ENCODE data around the gene IL1R1. TPM values are rescaled to one million over a fixed set of nuclear protein-coding genes. Genes with fewer than 3 reads are reported as not detected.

Gene IL1R1
- total RNA-seq, 1 experiment from 2014 or later: 0.39 TPM

DNA sequence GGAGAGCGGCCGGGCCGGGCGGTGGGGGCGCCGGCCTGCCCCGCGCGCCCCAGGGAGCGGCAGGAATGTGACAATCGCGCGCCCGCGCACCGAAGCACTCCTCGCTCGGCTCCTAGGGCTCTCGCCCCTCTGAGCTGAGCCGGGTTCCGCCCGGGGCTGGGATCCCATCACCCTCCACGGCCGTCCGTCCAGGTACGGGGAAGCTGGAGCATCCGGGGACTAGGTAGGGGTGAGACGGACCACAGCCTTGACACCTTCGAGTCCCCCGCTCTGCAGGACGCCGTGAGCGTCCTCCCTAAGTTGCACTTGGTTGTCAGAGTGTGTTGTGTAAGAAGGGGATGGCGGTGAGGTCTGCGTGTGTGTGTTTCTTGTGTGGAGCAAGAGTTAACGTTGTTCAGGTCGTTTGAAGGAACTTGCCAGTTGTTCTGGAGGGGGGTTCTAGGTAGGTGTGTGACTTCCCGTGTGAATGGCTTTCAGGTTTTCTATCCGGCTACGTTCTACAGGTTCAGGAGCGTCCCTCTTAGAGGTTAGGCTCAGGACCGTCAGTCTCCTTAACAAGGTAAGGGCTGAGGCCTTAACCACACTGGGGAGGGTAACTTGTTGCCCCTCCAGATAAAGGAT, 393 bp downstream of the IL1R1 start:
- DNase-seq: peak; percentile 52
- Histone ChIP-seq H3K4me2 (ENCODE audit: insufficient read depth, insufficient read length, low read length) (peak overlapping the region; percentile 40), H3K27ac (ENCODE audit: insufficient read length, low read depth, low read length) (no peak overlapping the region), H4K91ac (ENCODE audit: insufficient read length, low read depth, low read length) (no peak overlapping the region), H4K8ac (replicated peaks; ENCODE audit: insufficient read length, low read depth, low read length) (no peak overlapping the region), H2BK120ac (ENCODE audit: low read depth, low read length, poor library complexity, severe bottlenecking) (no peak overlapping the region), H4K20me1 (ENCODE audit: control insufficient read depth, insufficient read depth, insufficient read length) (no peaks in the 10 kb centered on the region), H2BK5ac (ENCODE audit: insufficient read length, low read length) (no peak overlapping the region), H3K9ac (ENCODE audit: extremely low read depth, insufficient read length, low read length) (no peak overlapping the region), H2BK12ac (ENCODE audit: insufficient read length, low read depth, low read length) (no peak overlapping the region), H2BK15ac (ENCODE audit: low read depth, low read length) (no peak overlapping the region), H2AK5ac (ENCODE audit: insufficient read length, low read length) (no peak overlapping the region), H2BK20ac (ENCODE audit: low read depth, low read length, poor library complexity, severe bottlenecking) (no peak overlapping the region), H2AFZ (ENCODE audit: low read length) (no peak overlapping the region), H3K9me3 (ENCODE audit: control insufficient read depth, low read depth, low read length) (no peaks in the 10 kb centered on the region), H3K23ac (ENCODE audit: insufficient read length, low read depth, low read length) (no peak overlapping the region), H3K18ac (ENCODE audit: insufficient read length, low read depth, low read length) (no peak overlapping the region), H3T11ph (ENCODE audit: low read length) (no peak overlapping the region), H3K27me3 (ENCODE audit: insufficient read depth, low read length) (peaks cover 6% of the 10 kb centered on the region; the same call in 1 of the 2 replicates), H3K23me2 (ENCODE audit: insufficient read length, low read depth, low read length, poor library complexity, severe bottlenecking) (peaks cover 3% of the 10 kb centered on the region), H3K79me2 (ENCODE audit: insufficient read depth, low read length) (no peaks in the 10 kb centered on the region), H3K14ac (ENCODE audit: insufficient read depth, low read length) (no peak overlapping the region), H3K4me1 (ENCODE audit: insufficient read depth, low read length) (no peaks in the 10 kb centered on the region), H3K79me1 (ENCODE audit: insufficient read depth, low read depth, low read length, poor library complexity, severe bottlenecking) (no peaks in the 10 kb centered on the region), H3K56ac (ENCODE audit: insufficient read length, low read depth, low read length) (no peak overlapping the region), H4K5ac (ENCODE audit: insufficient read length, low read depth, low read length) (no peak overlapping the region), H3K4ac (ENCODE audit: low read depth, low read length) (no peak overlapping the region)
- peak overlapping the region in 1 of 3 experiments; percentile 6; a peak in 2 of 7 replicates for H3K27ac Mint-ChIP-seq
- peak overlapping the region; percentile 54 to 76 for H3K4me3 Mint-ChIP-seq
- peaks cover 17 to 19% of the 10 kb centered on the region in 2 experiments for H3K4me1 Mint-ChIP-seq
- no CpG with 5 or more reads among the region's 42 CpGs for WGBS (ENCODE audit: extremely low coverage, insufficient read length, low lambda C conversion rate)
- TF ChIP-seq, protein P1, sequence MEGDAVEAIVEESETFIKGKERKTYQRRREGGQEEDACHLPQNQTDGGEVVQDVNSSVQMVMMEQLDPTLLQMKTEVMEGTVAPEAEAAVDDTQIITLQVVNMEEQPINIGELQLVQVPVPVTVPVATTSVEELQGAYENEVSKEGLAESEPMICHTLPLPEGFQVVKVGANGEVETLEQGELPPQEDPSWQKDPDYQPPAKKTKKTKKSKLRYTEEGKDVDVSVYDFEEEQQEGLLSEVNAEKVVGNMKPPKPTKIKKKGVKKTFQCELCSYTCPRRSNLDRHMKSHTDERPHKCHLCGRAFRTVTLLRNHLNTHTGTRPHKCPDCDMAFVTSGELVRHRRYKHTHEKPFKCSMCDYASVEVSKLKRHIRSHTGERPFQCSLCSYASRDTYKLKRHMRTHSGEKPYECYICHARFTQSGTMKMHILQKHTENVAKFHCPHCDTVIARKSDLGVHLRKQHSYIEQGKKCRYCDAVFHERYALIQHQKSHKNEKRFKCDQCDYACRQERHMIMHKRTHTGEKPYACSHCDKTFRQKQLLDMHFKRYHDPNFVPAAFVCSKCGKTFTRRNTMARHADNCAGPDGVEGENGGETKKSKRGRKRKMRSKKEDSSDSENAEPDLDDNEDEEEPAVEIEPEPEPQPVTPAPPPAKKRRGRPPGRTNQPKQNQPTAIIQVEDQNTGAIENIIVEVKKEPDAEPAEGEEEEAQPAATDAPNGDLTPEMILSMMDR (conservative IDR thresholded peaks at IDR 0.05): no peak
- peaks cover 69% of the 10 kb centered on the region for H3K27me3 Mint-ChIP-seq (ENCODE audit: low read depth)
- H3K9me3 Mint-ChIP-seq: peaks cover 8 to 21% of the 10 kb centered on the region in 2 experiments
- peaks cover 0 to 9% (median 2%) of the 10 kb centered on the region in 3 experiments; a peak in 3 of 7 replicates for H3K36me3 Mint-ChIP-seq (ENCODE audit: insufficient read depth in 1 of 3, low read depth in 3 of 3)
